Smooth muscle cell (in vitro differentiated cells): Measurements from ENCODE around the gene PASK. TPM values are rescaled to one million over a fixed set of nuclear protein-coding genes. Genes with fewer than 3 reads are reported as not detected.

Source experiments
- DNase-seq: peaks from one replicate; lab custom pipeline; 2025; ENCODE audit not compliant: unreplicated experiment; lab: John Stamatoyannopoulos, UW
- H2AFZ ChIP-seq: fragments of 200-600 bp; sonication (generic); 2 replicates; pipeline ENCODE4 v1.6.0; 2016; ENCODE audit warnings: antibody characterized with exemption, low read depth, mild to moderate bottlenecking
- H3F3A ChIP-seq: fragments of 200-600 bp; sonication (generic); 2 replicates; pipeline ENCODE4 v1.6.0; 2017; ENCODE audit warnings: antibody characterized with exemption, low read depth
- H3K27ac ChIP-seq: fragments of 200-600 bp; sonication (generic); 2 replicates; pipeline ENCODE4 v1.5.1; 2016; ENCODE audit warnings: low read depth, mild to moderate bottlenecking
- H3K27me3 ChIP-seq: fragments of 200-600 bp; sonication (generic); 2 replicates; pipeline ENCODE4 v1.6.1; 2016; ENCODE audit warnings: low read depth, mild to moderate bottlenecking
- H3K36me3 ChIP-seq: fragments of 200-600 bp; sonication (generic); 2 replicates; pipeline ENCODE4 v1.5.1; 2016; ENCODE audit warnings: low read depth
- H3K4me1 ChIP-seq: fragments of 200-600 bp; sonication (generic); 2 replicates; pipeline ENCODE4 v1.5.1; 2016; ENCODE audit warnings: low read depth
- H3K4me2 ChIP-seq: fragments of 200-600 bp; sonication (generic); 2 replicates; pipeline ENCODE4 v1.6.0; 2016; ENCODE audit warnings: mild to moderate bottlenecking
- H3K4me3 ChIP-seq: fragments of 200-600 bp; sonication (generic); 2 replicates; pipeline ENCODE4 v1.5.1; 2016; ENCODE audit warnings: mild to moderate bottlenecking
- H3K79me2 ChIP-seq: fragments of 200-600 bp; sonication (generic); 2 replicates; pipeline ENCODE4 v1.6.0; 2016; ENCODE audit warnings: low read depth, mild to moderate bottlenecking
- H3K9ac ChIP-seq: fragments of 200-600 bp; sonication (generic); 2 replicates; pipeline ENCODE4 v1.6.0; 2016; ENCODE audit warnings: low read depth
- H3K9me3 ChIP-seq: fragments of 200-600 bp; sonication (generic); replicated peaks from 2 replicates; pipeline ENCODE4 v1.5.1; 2016; ENCODE audit warnings: low read depth
- H4K20me1 ChIP-seq: fragments of 200-600 bp; sonication (generic); 2 replicates; pipeline ENCODE4 v1.6.0; 2016; ENCODE audit warnings: low read depth
- WGBS: methylation state at CpG from one replicate; pipeline ENCODE4 v1.1.7; 2016; ENCODE audit warnings: low lambda C conversion rate; 5-methylcytosine and 5-hydroxymethylcytosine counted together
- polyA plus RNA-seq: library from polyadenylated mRNA; unstranded; fragments of >200 nt; fragmentation: Nextera tagmentation; extraction: Ambion mirVana; gene quantifications from 2 replicates; pipeline ENCODE4 v1.2.1, GENCODE V29; 2016
- total RNA-seq: library from RNA; depleted of rRNA; stranded (reverse); fragments of >200 nt; gene quantifications from 2 replicates; pipeline ENCODE4 v1.2.3, GENCODE V29; 2014
- TF ChIP-seq, protein P1 (sequence below): fragments of 200-600 bp; sonication (generic); IDR thresholded peaks from 2 replicates; pipeline ENCODE4 v1.5.1; 2017; ENCODE audit warnings: borderline replicate concordance, mild to moderate bottlenecking, antibody characterized with exemption; ENCODE audit not compliant: insufficient read depth, poor library complexity, severe bottlenecking

Gene PASK
- total and polyA plus RNA-seq, 2 experiments from 2014 or later, result 2.6 TPM

GRCh38 chr2:241148239-241148638, 1.0 kb downstream of the PASK start:
- Histone ChIP-seq H4K20me1 (peaks cover 11% of the 10 kb centered on the region), H3K4me3 (peak overlapping the region; percentile 89), H3K9ac (no peak overlapping the region), H3K4me1 (peaks cover 6% of the 10 kb centered on the region), H3K27ac (no peak overlapping the region), H3K36me3 (no peaks in the 10 kb centered on the region), H3F3A (no peaks in the 10 kb centered on the region), H3K27me3 (no peaks in the 10 kb centered on the region), H3K9me3 (no peaks in the 10 kb centered on the region), H2AFZ (peak overlapping the region; percentile 81), H3K4me2 (peak overlapping the region; percentile 89), H3K79me2 (peaks cover 13% of the 10 kb centered on the region)
- DNase-seq, result no peak
- TF ChIP-seq, protein P1, sequence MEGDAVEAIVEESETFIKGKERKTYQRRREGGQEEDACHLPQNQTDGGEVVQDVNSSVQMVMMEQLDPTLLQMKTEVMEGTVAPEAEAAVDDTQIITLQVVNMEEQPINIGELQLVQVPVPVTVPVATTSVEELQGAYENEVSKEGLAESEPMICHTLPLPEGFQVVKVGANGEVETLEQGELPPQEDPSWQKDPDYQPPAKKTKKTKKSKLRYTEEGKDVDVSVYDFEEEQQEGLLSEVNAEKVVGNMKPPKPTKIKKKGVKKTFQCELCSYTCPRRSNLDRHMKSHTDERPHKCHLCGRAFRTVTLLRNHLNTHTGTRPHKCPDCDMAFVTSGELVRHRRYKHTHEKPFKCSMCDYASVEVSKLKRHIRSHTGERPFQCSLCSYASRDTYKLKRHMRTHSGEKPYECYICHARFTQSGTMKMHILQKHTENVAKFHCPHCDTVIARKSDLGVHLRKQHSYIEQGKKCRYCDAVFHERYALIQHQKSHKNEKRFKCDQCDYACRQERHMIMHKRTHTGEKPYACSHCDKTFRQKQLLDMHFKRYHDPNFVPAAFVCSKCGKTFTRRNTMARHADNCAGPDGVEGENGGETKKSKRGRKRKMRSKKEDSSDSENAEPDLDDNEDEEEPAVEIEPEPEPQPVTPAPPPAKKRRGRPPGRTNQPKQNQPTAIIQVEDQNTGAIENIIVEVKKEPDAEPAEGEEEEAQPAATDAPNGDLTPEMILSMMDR, result no peak
- WGBS, result 89% methylated on average over 4 of the region's 4 CpGs

GRCh38 chr2:241147336-241147735, 1.9 kb downstream of the PASK start:
- Histone ChIP-seq H3K4me3 (no peak overlapping the region), H3K27me3 (no peaks in the 10 kb centered on the region), H2AFZ (no peak overlapping the region), H3K4me2 (no peak overlapping the region), H3K36me3 (no peaks in the 10 kb centered on the region), H3K27ac (no peak overlapping the region), H4K20me1 (peaks cover 11% of the 10 kb centered on the region), H3K79me2 (peaks cover 13% of the 10 kb centered on the region), H3K4me1 (peaks cover 6% of the 10 kb centered on the region), H3K9me3 (no peaks in the 10 kb centered on the region), H3F3A (no peaks in the 10 kb centered on the region), H3K9ac (no peak overlapping the region)
- TF ChIP-seq, protein P1, result no peak
- no peak for DNase-seq
- 98% methylated on average over 3 of the region's 3 CpGs for WGBS

GRCh38 chr2:241146286-241146685, 3.0 kb downstream of the PASK start:
- Histone ChIP-seq H3K79me2 (peaks cover 5% of the 10 kb centered on the region), H2AFZ (no peak overlapping the region), H3K36me3 (no peaks in the 10 kb centered on the region), H3K4me1 (peaks cover 5% of the 10 kb centered on the region), H3K4me2 (no peak overlapping the region), H3K9ac (no peak overlapping the region), H3K27ac (no peak overlapping the region), H3F3A (no peaks in the 10 kb centered on the region), H3K4me3 (no peak overlapping the region), H3K9me3 (no peaks in the 10 kb centered on the region), H4K20me1 (peaks cover 4% of the 10 kb centered on the region), H3K27me3 (no peaks in the 10 kb centered on the region)
- DNase-seq, result no peak
- WGBS, result 87% methylated on average over 4 of the region's 4 CpGs
- TF ChIP-seq, protein P1, result no peak

- Histone ChIP-seq H3K79me2 (no peaks in the 10 kb centered on the region), H3K27ac (no peak overlapping the region), H3K4me1 (no peaks in the 10 kb centered on the region), H3K4me3 (no peak overlapping the region), H3K36me3 (no peaks in the 10 kb centered on the region), H3F3A (no peaks in the 10 kb centered on the region), H2AFZ (no peak overlapping the region), H3K9me3 (no peaks in the 10 kb centered on the region), H3K9ac (no peak overlapping the region), H3K4me2 (no peak overlapping the region), H3K27me3 (no peaks in the 10 kb centered on the region), H4K20me1 (no peaks in the 10 kb centered on the region)
- DNase-seq, result no peak
- WGBS, result 95% methylated on average over 9 of the region's 9 CpGs
- TF ChIP-seq, protein P1, result no peak
These were observed 6.7 kb downstream of the PASK start for GRCh38 chr2:241142593-241142992.
